Heart left ventricle (tissue), 13 donors: ENCODE measurements around the gene STK35.

ENCODE experiments used
- POLR2A ChIP-seq, 2 donors: fragments of 450-650 bp; IDR thresholded peaks; one replicate each; pipeline ENCODE4 v1.6.1; 2017; ENCODE audit warnings: antibody characterized with exemption in 2 of 2, mild to moderate bottlenecking in 2 of 2, moderate library complexity in 2 of 2
- TF ChIP-seq, protein P1 (sequence below), 12 donors: fragments of 200-600 bp; sonication (generic) in 4 of 12; IDR thresholded peaks; one replicate each; pipeline versions ENCODE4 v1.5.0 to v1.8.0; 2018 to 2022; ENCODE audit warnings: antibody characterized with exemption in 12 of 12, mild to moderate bottlenecking in 5 of 12
- donor health status: ischemic (EF 13 %, LVEDD 7.1; RV severe dilation, severe dysfunction).
- donor health status: DM: no; HTN: yes; CAD: no.
- donor health status: DM: no; HTN: no; CAD: no.
- donor health status: ischemic (EF 25% LVEDD 6.9; RV normal size, moderate dysfunction).
- donor health status: ischemic (EF 25% LVEDD 5.7; RV mildly dilated, moderate dysfunction).
- donor health status: ischemic (EF 35%, LVEDD 5.7; RV mildly dilated, moderate dysfunction).
- donor health status: nonischemic (EF 11% LVEDD 7.7; RV severe dilation, severe dysfunction).
- donor health status: DM: yes; HTN: yes; CAD: no.
- donor health status: PGD.
- donor health status: ischemic (EF 29% LVEDD 5.4; RV normal size, mild dysfunction).
- donor health status: nonischemic (EF 23%, LVEDD 6.1; RV moderate dilation, normal function).

- TF ChIP-seq POLR2A (IDR thresholded peaks at IDR 0.05): no peak
- TF ChIP-seq, protein P1, sequence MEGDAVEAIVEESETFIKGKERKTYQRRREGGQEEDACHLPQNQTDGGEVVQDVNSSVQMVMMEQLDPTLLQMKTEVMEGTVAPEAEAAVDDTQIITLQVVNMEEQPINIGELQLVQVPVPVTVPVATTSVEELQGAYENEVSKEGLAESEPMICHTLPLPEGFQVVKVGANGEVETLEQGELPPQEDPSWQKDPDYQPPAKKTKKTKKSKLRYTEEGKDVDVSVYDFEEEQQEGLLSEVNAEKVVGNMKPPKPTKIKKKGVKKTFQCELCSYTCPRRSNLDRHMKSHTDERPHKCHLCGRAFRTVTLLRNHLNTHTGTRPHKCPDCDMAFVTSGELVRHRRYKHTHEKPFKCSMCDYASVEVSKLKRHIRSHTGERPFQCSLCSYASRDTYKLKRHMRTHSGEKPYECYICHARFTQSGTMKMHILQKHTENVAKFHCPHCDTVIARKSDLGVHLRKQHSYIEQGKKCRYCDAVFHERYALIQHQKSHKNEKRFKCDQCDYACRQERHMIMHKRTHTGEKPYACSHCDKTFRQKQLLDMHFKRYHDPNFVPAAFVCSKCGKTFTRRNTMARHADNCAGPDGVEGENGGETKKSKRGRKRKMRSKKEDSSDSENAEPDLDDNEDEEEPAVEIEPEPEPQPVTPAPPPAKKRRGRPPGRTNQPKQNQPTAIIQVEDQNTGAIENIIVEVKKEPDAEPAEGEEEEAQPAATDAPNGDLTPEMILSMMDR (IDR thresholded peaks at IDR 0.05): no peak
Measured at GRCh38 chr20:2127238-2127637, 25.6 kb downstream of the STK35 start.
